ENCODE measurements around the gene ZCCHC2.
A peak's percentile ranks its signal among the peaks of the same experiment; 100 is the strongest.

The ZCCHC2 gene
- total RNA-seq = 92.5 to 104 (median 99.2) reads per million in 4 experiments

GRCh38 chr18:62522504-62523254, at the start of gene ZCCHC2:
ZCCHC2 (plus strand) TSS chr18:62523025; CDS start chr18:62523425, 400 bp downstream.
- DNase-seq = peak; percentile 95

- DNase-seq = no peak
Measured at GRCh38 chr18:62479574-62479973, 43.3 kb upstream of the ZCCHC2 start.

GRCh38 chr18:62480927-62481326, 41.9 kb upstream of the ZCCHC2 start:
- no peak for DNase-seq

GRCh38 chr18:62484941-62485340, 37.9 kb upstream of the ZCCHC2 start:
- no peak for DNase-seq

GRCh38 chr18:62485684-62486083, 37.1 kb upstream of the ZCCHC2 start:
- DNase-seq = no peak

- DNase-seq = no peak
Measured at GRCh38 chr18:62486290-62486964, 36.4 kb upstream of the ZCCHC2 start.

GRCh38 chr18:62487161-62487560, 35.7 kb upstream of the ZCCHC2 start:
- DNase-seq = no peak

GRCh38 chr18:62490967-62491695, 31.7 kb upstream of the ZCCHC2 start:
- no peak for DNase-seq

GRCh38 chr18:62493033-62493862, 29.6 kb upstream of the ZCCHC2 start:
- no peak for DNase-seq

- no peak for DNase-seq
Measured at GRCh38 chr18:62494764-62495163, 28.1 kb upstream of the ZCCHC2 start.

GRCh38 chr18:62496262-62496661, 26.6 kb upstream of the ZCCHC2 start:
- DNase-seq = no peak

- no peak for DNase-seq
Measured at GRCh38 chr18:62497190-62497772, 25.5 kb upstream of the ZCCHC2 start.

- DNase-seq = no peak
Measured at GRCh38 chr18:62498616-62499262, 24.1 kb upstream of the ZCCHC2 start.

- no peak for DNase-seq
Measured at GRCh38 chr18:62499263-62499650, 23.6 kb upstream of the ZCCHC2 start.

- DNase-seq = no peak
Measured at GRCh38 chr18:62500174-62500573, 22.7 kb upstream of the ZCCHC2 start.

GRCh38 chr18:62500966-62501591, 21.7 kb upstream of the ZCCHC2 start:
- no peak for DNase-seq

- DNase-seq = no peak
Measured at GRCh38 chr18:62505669-62506494, 16.9 kb upstream of the ZCCHC2 start.

GRCh38 chr18:62506495-62507143, 16.2 kb upstream of the ZCCHC2 start:
- DNase-seq = no peak

GRCh38 chr18:62509779-62510178, 13.0 kb upstream of the ZCCHC2 start:
- DNase-seq = no peak

GRCh38 chr18:62510789-62511188, 12.0 kb upstream of the ZCCHC2 start:
- no peak for DNase-seq
